K562 (cell line): ENCODE measurements around the gene TOX2. TPM values are rescaled to one million over a fixed set of nuclear protein-coding genes. Genes with fewer than 3 reads are reported as not detected.

Experiments used
- BCOR ChIP-seq: fragments of 450-650 bp; IDR thresholded peaks from 2 replicates; pipeline ENCODE4 v1.6.1; 2016
- CREB3 ChIP-seq: fragments of 450-650 bp; conservative IDR thresholded peaks from 2 replicates; pipeline ENCODE4 v1.6.1; 2016; ENCODE audit warnings: missing genetic modification characterization, low read depth, mild to moderate bottlenecking, missing compliant biosample characterization, moderate library complexity
- DMBX1 ChIP-seq: fragments of 250-450 bp; sonication (Bioruptor Pico); IDR thresholded peaks from 2 replicates; pipeline ENCODE4 v1.8.0; 2022; ENCODE audit warnings: inconsistent platforms, mild to moderate bottlenecking, moderate library complexity, borderline replicate concordance
- EP300 ChIP-seq: IDR thresholded peaks from 2 replicates; pipeline ENCODE4 v1.6.1; 2012; ENCODE audit warnings: low read length, improper control_type of control experiment
- ETV6 ChIP-seq, 3 experiments: fragments of 150-350 bp in 1 of 3; sonication (generic) in 1 of 3; formaldehyde crosslinking in 1 of 3; IDR thresholded peaks; 2 replicates each; pipeline versions ENCODE4 v1.6.1 to v1.8.0; 2014 to 2022; ENCODE audit warnings: borderline replicate concordance in 2 of 3, low read depth in 2 of 3, antibody characterized with exemption in 1 of 3, low read length in 1 of 3, mild to moderate bottlenecking in 1 of 3, missing genetic modification reagents in 1 of 3
- FOXK1 ChIP-seq: sonication (generic); formaldehyde crosslinking; IDR thresholded peaks from 2 replicates; pipeline ENCODE4 v1.8.0; 2022; ENCODE audit warnings: missing genetic modification reagents, mild to moderate bottlenecking, borderline replicate concordance
- HOXB6 ChIP-seq: fragments of 250-450 bp; sonication (Bioruptor Pico); IDR thresholded peaks from 2 replicates; pipeline ENCODE4 v1.5.1; 2022; ENCODE audit warnings: mild to moderate bottlenecking, borderline replicate concordance
- IFI16 ChIP-seq: fragments of 250-450 bp; sonication (Bioruptor Pico); IDR thresholded peaks from 2 replicates; pipeline ENCODE4 v2.1.2; 2022; ENCODE audit warnings: mild to moderate bottlenecking, inconsistent platforms
- KDM5B ChIP-seq: fragments of 200-600 bp; sonication (generic); IDR thresholded peaks from 2 replicates; pipeline ENCODE4 v1.6.1; 2012; ENCODE audit warnings: low read depth, mild to moderate bottlenecking, moderate library complexity, low read length, control low read depth, inconsistent platforms; ENCODE audit not compliant: insufficient replicate concordance
- NFE2 ChIP-seq: IDR thresholded peaks from 2 replicates; pipeline ENCODE4 v1.6.1; 2014; ENCODE audit warnings: antibody characterized with exemption, low read depth
- NR2C2 ChIP-seq, 2 experiments: fragments of 200-800 bp in 1 of 2; sonication (Bioruptor generic) in 1 of 2; sonication (generic) in 1 of 2; formaldehyde crosslinking in 1 of 2; IDR thresholded peaks; 2 replicates each; pipeline versions ENCODE4 v1.6.1 to v1.8.0; 2016 to 2022; ENCODE audit warnings: mild to moderate bottlenecking in 1 of 2, missing compliant biosample characterization in 1 of 2, missing genetic modification characterization in 1 of 2, missing genetic modification reagents in 1 of 2
- OTX1 ChIP-seq: fragments of 450-650 bp; formaldehyde crosslinking; IDR thresholded peaks from 2 replicates; pipeline ENCODE4 v1.4.0; 2022; ENCODE audit warnings: mild to moderate bottlenecking
- PML ChIP-seq: IDR thresholded peaks from 2 replicates; pipeline ENCODE4 v1.6.1; 2012; ENCODE audit warnings: low read length, inconsistent platforms
- POLR2AphosphoS5 ChIP-seq: IDR thresholded peaks from 2 replicates; pipeline ENCODE4 v1.6.1; 2011; ENCODE audit warnings: mild to moderate bottlenecking, low read depth, low read length, moderate library complexity; ENCODE audit not compliant: control insufficient read depth, insufficient read depth
- RAD21 ChIP-seq, 2 experiments: fragments of 250-450 bp in 1 of 2; fragments of 450-650 bp in 1 of 2; sonication (Bioruptor Pico) in 1 of 2; formaldehyde crosslinking in 1 of 2; IDR thresholded peaks in 1 of 2; conservative IDR thresholded peaks in 1 of 2; 2 replicates each; pipeline versions ENCODE4 v1.4.0 to v1.8.0; 2020 to 2022; ENCODE audit warnings: mild to moderate bottlenecking in 2 of 2, moderate library complexity in 1 of 2
- SAFB ChIP-seq: fragments of 200-400 bp; formaldehyde crosslinking; IDR thresholded peaks from 2 replicates; pipeline ENCODE4 v1.6.1; 2017; ENCODE audit warnings: low read depth, low read length, borderline replicate concordance
- USF1 ChIP-seq: sonication (generic); formaldehyde crosslinking; IDR thresholded peaks from 2 replicates; pipeline ENCODE4 v1.9.0; 2022; ENCODE audit warnings: mild to moderate bottlenecking, missing genetic modification reagents
- ZBTB2 ChIP-seq: fragments of 450-650 bp; IDR thresholded peaks from 2 replicates; pipeline ENCODE4 v1.6.1; 2016; ENCODE audit warnings: antibody characterized with exemption
- ZNF263 ChIP-seq: sonication (generic); formaldehyde crosslinking; IDR thresholded peaks from 2 replicates; pipeline ENCODE4 v1.8.0; 2022; ENCODE audit warnings: mild to moderate bottlenecking, missing genetic modification reagents, borderline replicate concordance
- ZNF311 ChIP-seq: fragments of 250-450 bp; sonication (Bioruptor Pico); IDR thresholded peaks from 2 replicates; pipeline ENCODE4 v1.4.0; 2020; ENCODE audit warnings: mild to moderate bottlenecking, moderate library complexity
- ZNF354B ChIP-seq: fragments of 250-450 bp; sonication (Bioruptor Pico); IDR thresholded peaks from 2 replicates; pipeline ENCODE4 v1.4.0; 2020
- ZNF444 ChIP-seq: fragments of 250-450 bp; sonication (Bioruptor Pico); IDR thresholded peaks from 2 replicates; pipeline ENCODE4 v1.4.0; 2020; ENCODE audit warnings: mild to moderate bottlenecking, moderate library complexity
- ZNF445 ChIP-seq: fragments of 250-450 bp; sonication (Bioruptor Pico); IDR thresholded peaks from 2 replicates; pipeline ENCODE4 v1.4.0; 2020; ENCODE audit warnings: low read depth, mild to moderate bottlenecking, moderate library complexity
- ZNF511 ChIP-seq: sonication (generic); formaldehyde crosslinking; IDR thresholded peaks from 2 replicates; pipeline ENCODE4 v1.8.0; 2022; ENCODE audit warnings: mild to moderate bottlenecking, missing genetic modification reagents
- ZNF57 ChIP-seq: fragments of 450-650 bp; formaldehyde crosslinking; IDR thresholded peaks from 2 replicates; pipeline ENCODE4 v1.4.0; 2020; ENCODE audit warnings: mild to moderate bottlenecking, moderate library complexity
- polyA plus RNA-seq, 8 experiments: library from polyadenylated mRNA; depleted of rRNA in 4 of 8; stranded (reverse) in 5 of 8; unstranded in 3 of 8; fragments of >200 nt; fragmentation: Nextera tagmentation in 2 of 8; fragmentation: Illumina TruSeq in 1 of 8; extraction: Ambion mirVana in 2 of 8; extraction: Trizol in 1 of 8; gene quantifications; 2 replicates each; pipeline versions ENCODE4 v1.2.1 to v1.2.3, GENCODE V29; 2011 to 2014; ENCODE audit warnings: inconsistent platforms in 1 of 8, missing spikeins in 1 of 8
- total RNA-seq, 7 experiments: library from RNA; depleted of rRNA in 6 of 7; stranded (reverse); fragments of >200 nt in 6 of 7; fragmentation: Illumina TruSeq in 2 of 7; extraction: Trizol in 2 of 7; gene quantifications; 2 replicates each; pipeline versions ENCODE4 v1.2.1 to v1.2.3, GENCODE V29; 2011 to 2021; ENCODE audit warnings: low replicate concordance in 1 of 7

TOX2 gene
- total and polyA plus RNA-seq, 9 of the 15 experiments (the other 6 are each of a cell fraction or from before 2014, with no cell fraction given) = not detected

- no peak for TF ChIP-seq RAD21 (CRISPR knock-in tag; conservative IDR thresholded peaks at IDR 0.05 in 1 of 2, IDR thresholded peaks at IDR 0.05 in 1 of 2)
- TF ChIP-seq ZNF354B (CRISPR knock-in tag) = no peak
- no peak for TF ChIP-seq HOXB6 (CRISPR knock-in tag)
- TF ChIP-seq ZNF57 = no peak
- peak; percentile 96 for TF ChIP-seq PML
- TF ChIP-seq CREB3 (tag) = no peak
- peak; percentile 88 for TF ChIP-seq POLR2AphosphoS5
- TF ChIP-seq ZNF445 (CRISPR knock-in tag) = no peak
- TF ChIP-seq OTX1 (CRISPR knock-in tag) = no peak
- no peak for TF ChIP-seq KDM5B
- TF ChIP-seq NFE2 = no peak
- TF ChIP-seq DMBX1 (CRISPR knock-in tag) = peak; percentile 62; the same call in 1 of the 2 replicates
- TF ChIP-seq ZBTB2 = no peak
- no peak for TF ChIP-seq SAFB
- TF ChIP-seq NR2C2 (CRISPR knock-in tag; IDR thresholded peaks at IDR 0.05) = no peak
- TF ChIP-seq NR2C2 (tag; IDR thresholded peaks at IDR 0.05) = no peak
- TF ChIP-seq IFI16 (CRISPR knock-in tag) = no peak
- no peak for TF ChIP-seq ZNF444 (CRISPR knock-in tag)
- no peak for TF ChIP-seq ZNF511 (CRISPR knock-in tag)
- no peak for TF ChIP-seq ETV6 (IDR thresholded peaks at IDR 0.05; ENCODE audit: borderline replicate concordance in 1 of 2, low read depth in 2 of 2, low read length in 1 of 2)
- no peak for TF ChIP-seq ETV6 (CRISPR knock-in tag; IDR thresholded peaks at IDR 0.05; ENCODE audit: borderline replicate concordance)
- TF ChIP-seq ZNF311 = no peak
- TF ChIP-seq BCOR = peak; percentile 25; the same call in 1 of the 2 replicates
- TF ChIP-seq ZNF263 (CRISPR knock-in tag) = no peak
- TF ChIP-seq EP300 = peak; percentile 92
- TF ChIP-seq USF1 (CRISPR knock-in tag) = no peak
- TF ChIP-seq FOXK1 (CRISPR knock-in tag) = no peak
Measured at GRCh38 chr20:44010162-44010704, 95.6 kb downstream of the TOX2 start (continued).
